CD4-positive, alpha-beta T cell (primary cell): Measurements from ENCODE around the gene DZIP3. TPM values are rescaled to one million over a fixed set of nuclear protein-coding genes. Genes with fewer than 3 reads are reported as not detected.
"Not testable (repeated sequence)": the region's sequence is repeated elsewhere in the genome, so short reads cannot be mapped to it uniquely, and the experiment has no call there.

ENCODE experiments used
- ATAC-seq: fragments of 200-7000 bp; cut with Tn5 transposase; one replicate; pipeline ENCODE4 v1.10.0; 2022; ENCODE audit warnings: mild to moderate bottlenecking; ENCODE audit not compliant: poor library complexity
- CTCF ChIA-PET: fragments of 350-600 bp; sonication (Branson Sonifier 250); formaldehyde crosslinking; loops from one replicate; lab custom pipeline; 2021; ENCODE audit warnings: antibody characterized with exemption, inconsistent platforms; lab: Charles Lee
- POLR2A ChIA-PET: fragments of 350-600 bp; sonication (Branson Sonifier 250); formaldehyde crosslinking; loops from one replicate; lab custom pipeline; 2021; ENCODE audit warnings: antibody characterized with exemption, inconsistent platforms; lab: Charles Lee
- DNase-seq, 14 experiments: peaks; one replicate each; pipeline ENCODE4 v3.0.0-alpha.2; 2013 to 2020; ENCODE audit warnings: mixed read lengths in 2 of 14
- H3K27ac ChIP-seq, 2 donors: one replicate each; pipeline versions ENCODE4 v1.5.1 to v1.7.0; 2013; ENCODE audit warnings: low read length in 2 of 2, low read depth in 1 of 2, mild to moderate bottlenecking in 1 of 2
- H3K27me3 ChIP-seq, 2 experiments: 1 replicate in 1 of 2; 2 replicates in 1 of 2; pipeline versions ENCODE4 v1.6.1 to v1.7.0; 2013; ENCODE audit warnings: low read length in 2 of 2, control low read depth in 1 of 2, mild to moderate bottlenecking in 1 of 2, moderate library complexity in 1 of 2; ENCODE audit not compliant: insufficient read depth in 2 of 2, control insufficient read depth in 1 of 2
- H3K36me3 ChIP-seq: one replicate; pipeline ENCODE4 v1.6.1; 2013; ENCODE audit warnings: low read length, control low read depth; ENCODE audit not compliant: insufficient read depth
- H3K4me1 ChIP-seq: one replicate; pipeline ENCODE4 v1.6.1; 2013; ENCODE audit warnings: low read length, control low read depth; ENCODE audit not compliant: insufficient read depth
- H3K4me3 ChIP-seq: one replicate; pipeline ENCODE4 v1.5.1; 2013; ENCODE audit warnings: mild to moderate bottlenecking, low read length, moderate library complexity
- H3K9me3 ChIP-seq, 2 experiments: 1 replicate in 1 of 2; 2 replicates in 1 of 2; pipeline versions ENCODE4 v1.6.1 to v1.7.0; 2013; ENCODE audit warnings: low read length in 2 of 2, mild to moderate bottlenecking in 2 of 2, control low read depth in 1 of 2, moderate library complexity in 1 of 2; ENCODE audit not compliant: control insufficient read depth in 1 of 2, insufficient read depth in 1 of 2
- H3K27ac Mint-ChIP-seq: one replicate; pipeline ENCODE4 v1.8.0; 2020; ENCODE audit warnings: mixed read lengths
- H3K27me3 Mint-ChIP-seq: one replicate; pipeline ENCODE4 v1.8.0; 2021; ENCODE audit warnings: mixed read lengths
- H3K36me3 Mint-ChIP-seq: one replicate; pipeline ENCODE4 v1.8.0; 2021; ENCODE audit warnings: low read depth, mixed read lengths
- H3K4me1 Mint-ChIP-seq: one replicate; pipeline ENCODE4 v1.8.0; 2021; ENCODE audit warnings: low read depth, mixed read lengths
- H3K4me3 Mint-ChIP-seq: one replicate; pipeline ENCODE4 v1.8.0; 2020; ENCODE audit warnings: mild to moderate bottlenecking, mixed read lengths
- H3K9me3 Mint-ChIP-seq: one replicate; pipeline ENCODE4 v1.8.0; 2020; ENCODE audit warnings: mixed read lengths
- intact Hi-C, 2 experiments: fragments of 100-400 bp; cut with DNase I in 1 of 2; cut with micrococcal nuclease in 1 of 2; formaldehyde crosslinking; loops; one replicate each; pipeline versions ENCODE4 v1.15.1 to v1.9.0; 2023 to 2025; cut with DNase I, micrococcal nuclease
- total RNA-seq, 174 experiments: library from RNA in 2 of 174; stranded (reverse) in 2 of 174; gene quantifications; one replicate each; pipeline ENCODE4 v1.2.3 and lab custom pipeline; 2021 to 2026
- TF ChIP-seq, protein P1 (sequence below): fragments of 200-600 bp; IDR thresholded peaks from one replicate; pipeline ENCODE4 v1.8.0; 2022; ENCODE audit warnings: antibody characterized with exemption, mild to moderate bottlenecking

The DZIP3 gene
- total RNA-seq, 2 experiments from 2014 or later, result 12.2 to 14.5 TPM

GRCh38 chr3:108677811-108678210 lies 88.3 kb downstream of the DZIP3 start:
- Histone ChIP-seq H3K4me3 (no peak overlapping the region), H3K4me1 (no peaks in the 10 kb centered on the region), H3K27me3 (no peaks in the 10 kb centered on the region), H3K36me3 (peaks cover 15% of the 10 kb centered on the region), H3K9me3 (no peaks in the 10 kb centered on the region), H3K27ac (no peak overlapping the region)
- TF ChIP-seq, protein P1, sequence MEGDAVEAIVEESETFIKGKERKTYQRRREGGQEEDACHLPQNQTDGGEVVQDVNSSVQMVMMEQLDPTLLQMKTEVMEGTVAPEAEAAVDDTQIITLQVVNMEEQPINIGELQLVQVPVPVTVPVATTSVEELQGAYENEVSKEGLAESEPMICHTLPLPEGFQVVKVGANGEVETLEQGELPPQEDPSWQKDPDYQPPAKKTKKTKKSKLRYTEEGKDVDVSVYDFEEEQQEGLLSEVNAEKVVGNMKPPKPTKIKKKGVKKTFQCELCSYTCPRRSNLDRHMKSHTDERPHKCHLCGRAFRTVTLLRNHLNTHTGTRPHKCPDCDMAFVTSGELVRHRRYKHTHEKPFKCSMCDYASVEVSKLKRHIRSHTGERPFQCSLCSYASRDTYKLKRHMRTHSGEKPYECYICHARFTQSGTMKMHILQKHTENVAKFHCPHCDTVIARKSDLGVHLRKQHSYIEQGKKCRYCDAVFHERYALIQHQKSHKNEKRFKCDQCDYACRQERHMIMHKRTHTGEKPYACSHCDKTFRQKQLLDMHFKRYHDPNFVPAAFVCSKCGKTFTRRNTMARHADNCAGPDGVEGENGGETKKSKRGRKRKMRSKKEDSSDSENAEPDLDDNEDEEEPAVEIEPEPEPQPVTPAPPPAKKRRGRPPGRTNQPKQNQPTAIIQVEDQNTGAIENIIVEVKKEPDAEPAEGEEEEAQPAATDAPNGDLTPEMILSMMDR, result no peak
- intact Hi-C loops, result no loop called here
- ATAC-seq (no peak), DNase-seq (no peak)
- POLR2A ChIA-PET, result no interaction called here
- no peaks in the 10 kb centered on the region for H3K27me3 Mint-ChIP-seq
- CTCF ChIA-PET, result interaction anchor here (2.0 kb wide), 1 partner anchor 15 kb away, joined by 5 read pairs; no protein-coding TSS in a partner anchor
- no peak overlapping the region for H3K4me3 Mint-ChIP-seq
- H3K27ac Mint-ChIP-seq, result no peak overlapping the region
- H3K36me3 Mint-ChIP-seq, result peaks cover 64% of the 10 kb centered on the region
- peaks cover 4% of the 10 kb centered on the region for H3K4me1 Mint-ChIP-seq
- H3K9me3 Mint-ChIP-seq, result peaks cover 4% of the 10 kb centered on the region

GRCh38 chr3:108692286-108692685 lies 102.8 kb downstream of the DZIP3 start:
- H3K4me3 Mint-ChIP-seq, H3K9me3 Mint-ChIP-seq, DNase-seq, POLR2A ChIA-PET, intact Hi-C loops, H3K4me1 ChIP-seq, H3K36me3 ChIP-seq, H3K4me3 ChIP-seq, H3K9me3 ChIP-seq, H3K27me3 ChIP-seq, H3K4me1 Mint-ChIP-seq, H3K27me3 Mint-ChIP-seq, H3K27ac Mint-ChIP-seq, CTCF ChIA-PET, H3K27ac ChIP-seq, ATAC-seq: not testable (repeated sequence)
- H3K36me3 Mint-ChIP-seq, result peaks cover 82% of the 10 kb centered on the region

GRCh38 chr3:108698461-108698860 lies 108.9 kb downstream of the DZIP3 start:
- peaks cover 0 to under 1% of the 10 kb centered on the region in 2 experiments for H3K9me3 ChIP-seq
- TF ChIP-seq, protein P1, result no peak
- intact Hi-C loops, result no loop called here
- Mint-ChIP-seq H3K36me3 (peaks cover 28% of the 10 kb centered on the region), H3K9me3 (peaks cover 12% of the 10 kb centered on the region), H3K27ac (no peak overlapping the region), H3K4me1 (no peaks in the 10 kb centered on the region), H3K27me3 (no peaks in the 10 kb centered on the region), H3K4me3 (no peak overlapping the region)
- no peaks in the 10 kb centered on the region for H3K27me3 ChIP-seq
- ChIA-PET CTCF (no interaction called here), POLR2A (no interaction called here)
- DNase-seq, result no peak
- no peaks in the 10 kb centered on the region for H3K36me3 ChIP-seq
- no peak overlapping the region for H3K4me3 ChIP-seq
- H3K4me1 ChIP-seq, result no peaks in the 10 kb centered on the region
- ATAC-seq, result no peak
- no peak overlapping the region for H3K27ac ChIP-seq

DNA sequence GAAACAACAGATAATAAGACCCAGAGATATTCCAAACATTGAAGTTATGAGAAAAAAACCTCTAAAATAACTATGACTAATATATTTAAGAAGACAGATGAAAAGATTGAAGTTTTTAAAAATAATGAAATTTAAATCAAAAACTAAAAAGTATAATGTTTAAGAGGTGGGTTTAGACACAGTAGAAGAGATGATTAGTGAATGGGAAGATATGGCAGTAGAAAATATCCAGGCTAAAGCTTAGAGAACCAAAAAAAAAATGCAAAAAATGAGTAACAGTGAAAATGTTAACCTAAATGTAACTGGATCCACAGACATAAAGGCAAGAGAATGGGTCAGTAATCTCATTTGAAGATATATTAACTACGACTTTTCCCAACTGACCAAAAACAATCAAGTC lies 115.5 kb downstream of the DZIP3 start:
- Histone ChIP-seq H3K4me1 (no peaks in the 10 kb centered on the region), H3K27me3 (no peaks in the 10 kb centered on the region), H3K36me3 (no peaks in the 10 kb centered on the region), H3K4me3 (no peak overlapping the region), H3K27ac (no peak overlapping the region), H3K9me3 (peaks cover 3 to 9% of the 10 kb centered on the region in 2 experiments)
- POLR2A ChIA-PET, result no interaction called here
- ATAC-seq, result no peak
- Mint-ChIP-seq H3K36me3 (peaks cover 9% of the 10 kb centered on the region), H3K4me1 (no peaks in the 10 kb centered on the region), H3K4me3 (no peak overlapping the region), H3K27ac (no peak overlapping the region), H3K9me3 (peaks cover 18% of the 10 kb centered on the region), H3K27me3 (no peaks in the 10 kb centered on the region)
- intact Hi-C loops, result no loop called here
- no peak for DNase-seq
- TF ChIP-seq, protein P1, result no peak
- CTCF ChIA-PET, result no interaction called here
